GM18502 (cell line): ENCODE results near the gene TRIP10.
A peak's percentile ranks its signal among the peaks of the same experiment; 100 is the strongest.
"Not testable (repeated sequence)": the region's sequence is repeated elsewhere in the genome, so short reads cannot be mapped to it uniquely, and the experiment has no call there.

Source experiments
- ATAC-seq: cut with Tn5 transposase; IDR thresholded peaks from one replicate; pipeline ENCODE4 v1.9.1; 2021; ENCODE audit warnings: mild to moderate bottlenecking; ENCODE audit not compliant: unreplicated experiment, poor library complexity

The TRIP10 gene

DNA sequence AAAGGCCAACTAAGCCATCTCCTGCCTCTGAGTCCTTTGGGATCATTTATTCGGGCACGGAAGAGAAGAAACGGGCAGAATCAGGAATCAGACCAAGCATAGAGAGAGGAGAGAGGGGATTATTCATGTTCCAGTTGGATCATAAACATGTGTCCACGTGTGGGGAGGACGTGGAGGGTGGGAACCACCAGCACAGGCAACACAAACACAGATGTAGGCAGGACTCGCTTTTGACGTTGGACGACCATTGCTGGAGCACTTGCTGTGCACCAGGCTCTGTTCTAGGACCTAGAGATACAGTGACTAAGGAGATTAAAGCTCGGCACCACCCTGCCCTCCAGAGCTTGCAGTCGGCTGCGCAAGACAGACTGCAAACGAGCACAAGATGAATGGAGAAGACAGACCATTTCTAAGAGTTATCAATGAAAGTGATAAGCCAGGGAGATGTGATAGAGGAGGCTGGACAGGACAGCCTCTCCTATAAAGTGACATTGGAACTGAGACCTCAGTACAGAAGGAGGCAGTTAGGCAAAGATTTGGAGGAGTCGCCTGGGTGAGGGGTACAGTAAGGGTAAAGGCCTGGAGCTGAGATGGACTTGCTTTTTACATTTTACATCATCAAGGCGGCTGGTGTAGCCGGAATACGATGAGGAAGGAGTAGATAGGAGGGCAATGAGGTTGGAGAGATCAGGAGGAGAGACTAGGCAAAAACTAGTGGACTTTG is 27.0 kb downstream of the TRIP10 start:
- ATAC-seq: no peak

DNA sequence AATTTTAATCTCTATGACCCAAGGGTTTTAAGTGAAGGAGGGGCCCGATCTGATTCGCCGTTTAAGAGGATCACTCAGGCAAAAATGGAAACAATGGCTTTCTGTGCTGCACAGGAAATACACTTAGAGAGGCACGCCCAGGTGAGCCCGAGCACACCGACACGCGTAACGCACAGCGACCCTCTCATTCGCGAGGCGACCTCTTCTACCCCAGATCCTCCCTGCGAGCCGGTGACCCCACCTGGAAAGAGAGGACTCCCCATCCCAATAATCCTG is 27.5 kb downstream of the TRIP10 start:
- peak; percentile 23 for ATAC-seq

DNA sequence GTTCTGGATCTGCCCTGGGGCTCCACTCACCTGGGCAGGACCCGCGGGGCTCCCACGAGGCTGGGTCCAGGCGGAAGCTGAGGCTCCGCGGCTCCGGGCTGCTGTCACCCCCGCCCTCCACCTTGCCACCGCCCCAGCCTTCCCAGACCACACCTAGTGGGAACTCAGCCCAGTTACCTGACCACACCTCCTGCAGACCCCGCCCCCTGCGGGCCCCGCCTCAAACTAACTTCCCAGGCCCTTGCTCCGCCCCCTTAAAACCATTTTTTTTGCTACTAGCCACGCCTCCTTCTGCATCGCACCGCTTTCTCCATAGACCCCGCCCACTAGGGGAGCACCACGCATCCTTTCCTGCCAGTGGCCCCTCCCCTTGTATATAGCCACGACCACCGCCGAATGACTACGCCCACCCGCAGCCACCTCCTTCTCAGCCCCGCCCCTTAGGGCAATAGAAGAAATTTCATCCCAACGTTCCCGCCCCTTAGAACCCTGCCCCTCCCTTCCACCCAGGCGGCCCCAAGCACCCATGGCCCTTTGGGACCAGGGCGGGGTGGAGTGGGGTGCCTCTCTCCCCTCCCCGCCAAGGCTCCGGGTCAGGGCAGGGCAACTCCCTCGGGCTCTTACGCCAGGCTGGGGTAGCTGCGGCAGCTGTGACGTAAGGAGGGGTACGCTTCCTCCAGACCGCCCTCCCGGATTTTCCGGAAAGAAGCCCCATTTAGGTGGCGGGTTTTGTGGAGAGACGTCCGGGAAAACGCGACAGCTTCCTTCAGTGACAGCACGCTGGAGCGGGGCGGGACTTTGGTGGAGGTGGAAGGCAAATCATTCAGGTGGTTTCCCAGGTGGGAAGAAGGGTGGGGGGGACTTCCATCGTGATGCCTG is 28.1 kb downstream of the TRIP10 start, which contains the start of gene SH2D3A:
Gene SH2D3A, minus strand, starts transcription at position 79 of the 879 bp plus-strand sequence. CDS start 3,687 bp downstream, outside the sequence.
- ATAC-seq: peak; percentile 69

DNA sequence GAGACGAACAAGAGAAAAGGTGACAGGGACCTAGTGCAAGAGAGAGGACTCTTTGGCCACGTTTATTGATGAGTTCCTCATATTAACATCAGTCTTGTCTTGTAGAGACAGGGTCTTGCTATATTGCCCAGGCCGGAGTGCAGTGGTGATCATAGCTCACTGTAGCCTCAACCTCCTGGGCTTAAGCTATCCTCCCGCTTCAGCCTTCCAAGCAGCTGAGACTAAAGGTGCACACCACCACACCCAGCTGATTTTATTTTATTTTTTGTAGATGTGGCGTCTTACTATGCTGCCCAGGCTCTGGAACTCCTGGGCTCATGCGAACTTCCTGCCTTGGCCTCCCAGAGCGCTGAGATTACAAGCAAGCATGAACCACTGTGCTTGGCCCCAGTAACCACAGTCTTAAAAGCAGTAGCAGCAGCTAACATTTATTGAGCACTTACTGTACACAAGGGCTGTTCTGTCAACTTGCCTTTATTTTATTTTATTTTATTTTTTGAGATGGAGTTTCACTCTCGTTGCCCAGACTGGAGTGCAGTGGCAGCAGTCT is 28.8 kb downstream of the TRIP10 start:
- no peak for ATAC-seq

DNA sequence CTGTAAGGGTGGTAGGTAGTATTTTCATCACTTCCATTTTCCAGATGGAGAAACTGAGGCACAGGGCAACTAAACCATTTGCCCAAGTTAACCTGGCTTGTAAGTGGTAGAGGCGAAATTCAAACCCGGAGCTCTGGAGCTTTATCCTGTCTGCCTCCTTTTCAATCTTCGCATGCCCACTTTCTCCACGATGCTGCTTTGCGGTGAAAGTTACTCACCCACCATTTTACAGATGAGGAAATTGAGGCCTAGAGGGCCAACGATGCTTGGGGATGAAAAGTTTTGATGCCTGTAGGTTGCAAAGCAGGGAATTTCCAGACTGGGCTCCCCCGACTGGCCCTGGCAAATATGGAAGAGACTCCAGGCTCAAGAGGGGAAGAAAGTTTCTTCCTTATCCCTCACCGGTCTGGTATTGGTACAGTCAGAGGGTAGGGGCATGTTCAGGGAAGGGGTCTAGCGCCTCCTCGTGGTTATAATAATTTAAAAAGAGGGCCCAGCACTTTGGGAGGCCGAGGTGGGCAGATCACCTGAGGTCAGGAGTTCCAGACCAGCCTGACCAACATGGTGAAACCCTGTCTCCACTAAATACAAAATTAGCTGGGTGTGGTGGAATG is 29.6 kb downstream of the TRIP10 start:
- ATAC-seq: no peak

DNA sequence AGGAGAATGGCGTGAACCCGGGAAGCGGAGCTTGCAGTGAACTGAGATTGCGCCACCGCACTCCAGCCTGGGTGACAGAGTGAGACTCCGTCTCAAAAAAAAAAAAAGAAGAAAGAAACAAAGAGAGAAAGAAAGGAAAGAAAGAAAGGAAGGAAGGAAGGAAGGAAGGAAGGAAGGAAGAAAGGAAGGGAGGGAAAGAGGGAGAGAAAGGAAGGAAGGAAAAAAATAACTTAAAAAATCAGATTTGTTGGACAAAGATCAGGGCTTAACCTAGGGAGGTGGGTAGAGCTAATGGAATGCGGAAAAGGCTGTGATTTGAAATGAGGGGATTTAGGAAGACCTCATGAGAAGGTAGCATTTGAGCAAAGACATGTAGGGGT is 32.2 kb downstream of the TRIP10 start:
- not testable (repeated sequence) for ATAC-seq

DNA sequence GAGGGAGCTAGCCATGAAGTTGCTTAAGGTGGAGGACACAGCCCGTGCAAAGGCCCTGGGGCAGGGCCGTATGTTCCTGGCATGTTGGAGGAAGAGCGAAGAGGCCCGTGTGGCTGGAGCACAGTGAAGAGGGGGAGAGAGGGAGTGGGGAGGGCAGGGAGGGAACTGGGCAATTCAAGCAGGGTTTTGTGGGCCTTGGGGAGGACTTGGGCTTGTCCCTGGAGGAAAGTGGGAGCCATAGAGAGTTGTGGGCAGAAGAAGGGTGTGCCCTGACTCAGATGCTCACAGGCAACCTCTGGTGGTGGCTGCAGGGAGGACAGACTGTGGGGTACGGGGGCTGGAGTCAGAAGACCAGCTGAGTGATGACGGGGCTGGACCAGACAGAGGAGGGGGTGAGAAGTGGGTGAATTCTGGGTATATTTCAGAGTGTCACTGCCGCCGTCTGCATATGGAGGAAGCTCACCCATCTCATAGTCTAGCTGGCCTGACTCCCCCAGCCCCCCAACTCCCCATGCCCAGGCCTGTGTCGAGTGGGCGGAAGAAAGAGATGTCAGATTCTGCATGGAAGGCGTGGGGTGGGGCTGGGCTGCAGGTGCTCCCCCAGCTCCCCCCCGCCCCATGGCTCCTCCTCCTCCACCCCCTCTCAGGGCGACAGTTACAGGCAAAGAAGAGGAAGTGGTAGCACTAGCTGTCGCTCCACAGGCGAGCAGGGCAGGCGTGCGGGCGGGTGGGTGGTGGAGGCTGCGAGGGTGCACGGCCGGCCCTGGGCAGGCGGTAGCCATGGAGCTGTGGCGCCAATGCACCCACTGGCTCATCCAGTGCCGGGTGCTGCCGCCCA is 32.8 kb downstream of the TRIP10 start, which contains the start of gene VAV1:
Gene VAV1, plus strand, starts transcription at position 681 of the 838 bp plus-strand sequence. Its CDS starts 100 bp downstream, at position 781.
- ATAC-seq: peak; percentile 45

DNA sequence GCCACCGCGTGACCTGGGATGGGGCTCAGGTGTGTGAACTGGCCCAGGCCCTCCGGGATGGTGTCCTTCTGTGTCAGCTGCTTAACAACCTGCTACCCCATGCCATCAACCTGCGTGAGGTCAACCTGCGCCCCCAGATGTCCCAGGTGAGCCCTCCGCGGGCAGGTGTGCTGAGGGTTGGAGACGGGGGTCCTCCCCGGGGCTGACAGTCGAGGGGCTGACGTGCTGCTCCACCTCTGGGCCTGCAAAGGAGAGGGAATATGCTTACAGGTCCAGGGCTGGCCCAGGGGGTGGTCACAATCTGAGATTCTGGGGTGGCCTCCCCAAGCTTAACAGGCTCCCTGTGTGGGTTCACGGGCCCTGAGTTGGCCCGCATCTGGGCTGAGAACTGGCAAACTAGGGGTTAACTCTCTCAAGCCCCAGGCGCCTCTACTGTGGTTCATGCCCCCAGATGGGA is 33.4 kb downstream of the TRIP10 start:
- ATAC-seq: peak; percentile 3

DNA sequence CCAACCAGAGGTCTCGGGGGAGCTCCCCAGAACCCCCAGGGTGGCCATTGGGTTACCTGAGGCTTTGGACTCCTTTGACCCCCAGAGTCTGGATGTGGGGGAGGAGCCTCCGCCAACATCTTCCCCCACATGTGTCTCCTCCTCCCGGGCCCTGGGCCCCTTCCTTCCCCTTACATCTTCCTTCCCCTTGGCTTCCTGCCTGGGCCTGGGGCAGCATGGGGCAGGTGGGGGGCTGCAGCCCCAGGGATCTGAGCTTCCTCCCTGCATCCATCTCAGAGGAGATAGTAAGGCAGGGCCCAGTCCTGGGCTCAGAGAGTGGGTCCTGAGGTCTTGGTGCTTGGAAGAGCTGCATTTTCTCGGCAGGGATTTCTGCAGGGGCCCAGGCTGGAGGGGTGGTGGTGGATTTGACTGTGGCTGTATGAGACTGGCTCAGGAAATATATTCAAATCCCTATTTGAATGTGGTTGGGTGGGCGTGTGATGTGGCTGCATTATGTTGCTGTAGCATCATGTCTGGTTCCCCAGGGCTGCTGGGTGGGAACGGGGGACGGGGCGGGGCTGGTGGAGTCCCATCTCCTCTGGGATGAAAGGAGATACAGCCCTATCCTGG is 33.9 kb downstream of the TRIP10 start:
- ATAC-seq: peak; percentile 39

DNA sequence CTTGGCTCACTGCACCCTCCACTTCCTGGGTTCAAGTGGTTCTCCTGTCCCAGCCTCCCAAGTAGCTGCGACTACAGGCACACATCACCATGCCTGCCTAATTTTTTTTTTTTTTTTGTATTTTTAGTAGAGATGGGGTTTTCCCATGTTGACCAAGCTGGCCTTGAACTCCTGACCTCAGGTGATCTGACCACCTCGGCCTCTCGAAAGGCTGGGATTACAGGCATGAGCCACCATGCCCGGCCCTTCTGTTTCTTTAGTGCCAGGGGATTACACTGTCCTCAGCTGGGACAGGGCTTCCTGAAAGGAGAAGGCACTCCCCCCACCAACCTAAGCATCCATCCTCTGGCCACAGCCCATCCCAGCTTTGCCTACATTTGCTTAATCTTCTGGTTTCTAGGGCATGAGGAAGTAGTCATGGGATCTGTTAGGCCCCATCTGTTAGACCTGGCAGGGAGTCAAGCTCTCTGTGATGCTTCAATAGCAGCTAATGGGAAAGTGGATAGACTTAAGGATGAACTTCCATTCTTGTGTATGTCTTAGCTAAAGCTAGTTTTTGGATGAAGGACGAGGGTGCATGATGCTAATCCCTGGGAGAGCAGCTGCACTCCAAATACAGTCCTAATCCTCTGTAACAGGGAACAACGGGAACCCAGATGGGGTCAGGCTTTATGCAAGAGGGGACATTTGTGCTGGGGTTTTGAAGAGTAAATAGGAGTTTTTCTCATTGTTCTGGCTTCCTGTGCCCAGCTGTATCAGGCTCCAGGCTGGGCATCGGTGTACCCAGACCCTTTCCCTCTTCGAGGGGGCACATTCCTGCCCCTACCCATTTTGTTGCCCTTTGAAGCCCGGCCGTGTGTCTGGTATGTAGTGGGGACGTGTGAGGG is 35.6 kb downstream of the TRIP10 start:
- ATAC-seq: no peak

DNA sequence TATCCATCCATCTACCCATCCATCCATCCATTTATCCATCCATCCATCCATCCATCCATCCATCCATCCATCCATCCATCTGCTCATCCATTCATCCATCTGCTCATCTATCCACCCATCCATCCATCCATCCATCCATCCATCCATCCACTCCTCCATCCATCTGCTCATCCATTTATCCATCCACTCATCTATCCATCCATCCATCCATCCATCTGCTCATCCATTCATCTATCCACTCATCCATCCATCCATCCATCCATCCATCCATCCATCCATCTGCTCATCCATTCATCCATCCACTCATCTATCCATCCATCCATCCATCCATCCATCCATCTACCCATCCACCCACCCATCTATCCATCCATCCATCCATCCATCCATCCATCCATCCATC is 36.6 kb downstream of the TRIP10 start:
- not testable (repeated sequence) for ATAC-seq

DNA sequence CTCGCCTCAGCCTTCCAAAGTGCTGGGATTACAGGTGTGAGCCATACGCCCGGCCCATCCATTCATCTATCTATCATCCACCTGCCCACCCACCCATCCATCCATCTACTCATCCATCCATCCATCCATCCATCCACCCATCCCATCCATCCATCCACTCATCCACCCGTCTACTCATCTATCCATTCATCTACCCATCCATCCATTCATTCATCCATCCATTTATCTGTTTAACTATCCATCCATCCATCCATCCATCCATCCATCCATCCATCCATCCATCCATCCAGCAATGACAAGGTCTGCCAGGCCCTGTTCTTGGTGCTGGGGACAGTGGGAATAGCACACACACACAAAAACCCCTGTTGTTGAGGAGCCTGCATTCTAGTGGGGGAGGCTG is 37.5 kb downstream of the TRIP10 start:
- no peak for ATAC-seq

DNA sequence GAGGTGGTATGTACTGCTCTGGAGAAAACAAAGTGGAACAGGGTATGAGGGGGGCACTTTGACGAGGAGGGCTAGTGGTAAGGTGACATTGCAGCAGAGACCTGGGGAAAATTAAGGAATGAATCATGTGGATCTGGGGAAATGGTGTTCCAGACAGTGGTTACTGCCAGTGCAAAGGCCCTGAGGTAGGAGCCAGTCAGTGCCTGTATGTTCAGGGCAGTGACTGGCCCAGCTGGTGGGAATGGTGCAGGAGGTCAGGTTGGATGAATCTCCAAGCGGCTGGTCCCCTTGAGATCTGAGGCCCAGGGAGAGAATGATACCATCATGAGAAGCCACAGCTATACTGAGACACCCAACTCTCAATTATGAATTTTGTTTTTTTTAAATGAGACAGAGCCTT is 38.0 kb downstream of the TRIP10 start:
- no peak for ATAC-seq

DNA sequence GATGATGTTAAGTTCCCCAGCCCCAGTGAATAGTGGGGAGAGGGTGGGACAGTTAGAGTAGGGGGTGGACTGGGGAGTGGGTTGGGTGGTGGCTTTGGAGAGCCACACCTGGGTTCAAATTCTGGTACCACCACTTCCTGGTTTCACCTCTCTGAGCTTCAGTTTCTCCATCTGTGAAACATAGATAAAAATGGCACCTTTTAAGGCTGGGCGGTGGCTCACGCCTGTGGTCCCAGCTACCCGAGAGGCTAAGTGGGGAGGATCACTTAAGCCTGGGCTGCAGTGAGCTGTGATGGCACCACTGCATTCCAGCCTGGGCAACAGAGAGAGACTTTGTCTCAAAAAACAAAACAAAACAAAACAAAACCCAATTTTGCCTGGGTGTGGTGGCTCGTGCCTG is 38.9 kb downstream of the TRIP10 start:
- no peak for ATAC-seq

DNA sequence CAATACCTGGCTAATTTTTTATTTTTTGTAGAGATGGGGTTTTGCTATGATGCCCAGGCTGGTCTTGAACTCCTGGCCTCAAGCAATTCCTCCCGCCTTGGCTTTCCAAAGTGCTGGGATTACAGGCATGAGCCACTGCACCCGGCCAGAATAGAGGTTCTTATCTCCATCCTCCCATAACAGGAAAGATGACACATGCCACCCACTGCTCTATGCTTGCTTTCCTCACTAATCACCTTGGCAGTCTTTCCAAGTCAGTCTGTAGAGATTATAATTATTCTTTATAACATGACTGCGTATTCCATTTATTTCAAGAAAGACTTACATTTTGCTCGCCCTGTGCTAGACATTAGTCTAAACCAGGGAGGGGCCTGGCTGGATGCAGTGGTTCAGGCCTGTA is 39.7 kb downstream of the TRIP10 start:
- no peak for ATAC-seq

DNA sequence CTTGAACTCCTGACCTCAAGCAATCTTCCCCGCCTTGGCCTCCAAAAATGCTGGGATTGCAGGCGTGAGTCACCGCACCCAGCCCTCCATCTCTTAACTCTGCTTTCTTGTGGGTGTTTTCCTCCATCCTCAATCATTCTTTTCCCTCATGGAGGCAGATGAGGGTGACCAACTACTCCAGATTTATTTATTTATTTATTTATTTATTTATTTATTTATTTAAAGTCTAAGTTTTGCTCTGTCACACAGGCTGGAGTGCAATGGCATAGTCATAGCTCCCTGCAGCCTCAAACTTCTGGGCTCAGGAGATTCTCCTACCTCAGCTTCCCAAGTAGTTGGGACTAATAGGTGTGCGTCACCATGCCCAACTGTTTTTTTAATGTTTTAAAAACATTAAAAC is 47.9 kb downstream of the TRIP10 start:
- no peak for ATAC-seq

DNA sequence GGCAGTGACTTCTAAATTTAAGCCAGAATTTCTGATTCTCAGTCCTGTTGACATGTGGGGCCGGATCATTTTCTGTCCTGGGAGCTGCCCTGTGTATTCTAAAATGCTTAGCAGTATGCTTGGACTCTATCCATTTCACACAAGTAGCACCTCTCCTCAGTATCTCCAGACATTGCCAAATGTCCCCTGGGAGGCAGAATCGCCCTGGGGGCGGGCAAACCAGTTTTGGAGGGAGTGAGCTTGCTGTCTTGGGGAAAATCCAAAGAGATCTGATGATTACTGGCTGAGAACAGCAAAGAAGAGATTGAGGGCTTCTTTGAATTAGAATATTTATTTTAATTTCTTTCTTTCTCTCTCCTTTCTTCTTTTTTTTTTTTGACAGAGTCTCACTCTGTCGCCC is 49.4 kb downstream of the TRIP10 start:
- ATAC-seq: no peak
